ENCODE data around the gene INSC. TPM values are rescaled to one million over a fixed set of nuclear protein-coding genes. Genes with fewer than 3 reads are reported as not detected.

Gene INSC
- total and polyA plus RNA-seq, 7 donors = 1.4 to 5.4 (median 2.9) TPM

- Histone ChIP-seq H3K4me1 (no peaks in the 10 kb centered on the region), H3K27me3 (no peaks in the 10 kb centered on the region), H3K36me3 (no peaks in the 10 kb centered on the region), H3K4me3 (no peak overlapping the region), H3K27ac (no peak overlapping the region), H3K9me3 (no peaks in the 10 kb centered on the region)
- WGBS, 2 donors = 83 to 87% methylated on average over 2 of the region's 2 CpGs
- intact Hi-C loops (cut with DNase I) = no loop called here
- no peak for TF ChIP-seq POLR2A (IDR thresholded peaks at IDR 0.05)
- TF ChIP-seq, protein P1, sequence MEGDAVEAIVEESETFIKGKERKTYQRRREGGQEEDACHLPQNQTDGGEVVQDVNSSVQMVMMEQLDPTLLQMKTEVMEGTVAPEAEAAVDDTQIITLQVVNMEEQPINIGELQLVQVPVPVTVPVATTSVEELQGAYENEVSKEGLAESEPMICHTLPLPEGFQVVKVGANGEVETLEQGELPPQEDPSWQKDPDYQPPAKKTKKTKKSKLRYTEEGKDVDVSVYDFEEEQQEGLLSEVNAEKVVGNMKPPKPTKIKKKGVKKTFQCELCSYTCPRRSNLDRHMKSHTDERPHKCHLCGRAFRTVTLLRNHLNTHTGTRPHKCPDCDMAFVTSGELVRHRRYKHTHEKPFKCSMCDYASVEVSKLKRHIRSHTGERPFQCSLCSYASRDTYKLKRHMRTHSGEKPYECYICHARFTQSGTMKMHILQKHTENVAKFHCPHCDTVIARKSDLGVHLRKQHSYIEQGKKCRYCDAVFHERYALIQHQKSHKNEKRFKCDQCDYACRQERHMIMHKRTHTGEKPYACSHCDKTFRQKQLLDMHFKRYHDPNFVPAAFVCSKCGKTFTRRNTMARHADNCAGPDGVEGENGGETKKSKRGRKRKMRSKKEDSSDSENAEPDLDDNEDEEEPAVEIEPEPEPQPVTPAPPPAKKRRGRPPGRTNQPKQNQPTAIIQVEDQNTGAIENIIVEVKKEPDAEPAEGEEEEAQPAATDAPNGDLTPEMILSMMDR (IDR thresholded peaks at IDR 0.05) = no peak
- no peak for TF ChIP-seq POLR2AphosphoS5 (IDR thresholded peaks at IDR 0.05)
- no peak for TF ChIP-seq EP300 (IDR thresholded peaks at IDR 0.05)
- DNase-seq = no peak
These were observed 174.1 kb downstream of the INSC start for GRCh38 chr11:15288863-15289262.

GRCh38 chr11:15289723-15290122 is 175.0 kb downstream of the INSC start:
- no peaks in the 10 kb centered on the region for H3K27me3 ChIP-seq
- TF ChIP-seq POLR2AphosphoS5 (IDR thresholded peaks at IDR 0.05) = no peak
- TF ChIP-seq, protein P1 (IDR thresholded peaks at IDR 0.05) = no peak
- no peak for TF ChIP-seq EP300 (IDR thresholded peaks at IDR 0.05)
- no peak for TF ChIP-seq POLR2A (IDR thresholded peaks at IDR 0.05)
- intact Hi-C loops (cut with DNase I) = no loop called here
- 82 to 86% methylated on average over 5 of the region's 5 CpGs for WGBS, 2 donors
- H3K4me1 ChIP-seq = no peaks in the 10 kb centered on the region
- no peak for DNase-seq
- no peak overlapping the region for H3K4me3 ChIP-seq
- no peaks in the 10 kb centered on the region for H3K36me3 ChIP-seq
- no peaks in the 10 kb centered on the region for H3K9me3 ChIP-seq
- no peak overlapping the region for H3K27ac ChIP-seq

GRCh38 chr11:15291885-15292284 is 177.2 kb downstream of the INSC start:
- intact Hi-C loops (cut with DNase I) = no loop called here
- TF ChIP-seq POLR2AphosphoS5 (IDR thresholded peaks at IDR 0.05) = no peak
- TF ChIP-seq, protein P1 (IDR thresholded peaks at IDR 0.05) = no peak
- no peak for TF ChIP-seq POLR2A (IDR thresholded peaks at IDR 0.05)
- no peak for TF ChIP-seq EP300 (IDR thresholded peaks at IDR 0.05)

DNA sequence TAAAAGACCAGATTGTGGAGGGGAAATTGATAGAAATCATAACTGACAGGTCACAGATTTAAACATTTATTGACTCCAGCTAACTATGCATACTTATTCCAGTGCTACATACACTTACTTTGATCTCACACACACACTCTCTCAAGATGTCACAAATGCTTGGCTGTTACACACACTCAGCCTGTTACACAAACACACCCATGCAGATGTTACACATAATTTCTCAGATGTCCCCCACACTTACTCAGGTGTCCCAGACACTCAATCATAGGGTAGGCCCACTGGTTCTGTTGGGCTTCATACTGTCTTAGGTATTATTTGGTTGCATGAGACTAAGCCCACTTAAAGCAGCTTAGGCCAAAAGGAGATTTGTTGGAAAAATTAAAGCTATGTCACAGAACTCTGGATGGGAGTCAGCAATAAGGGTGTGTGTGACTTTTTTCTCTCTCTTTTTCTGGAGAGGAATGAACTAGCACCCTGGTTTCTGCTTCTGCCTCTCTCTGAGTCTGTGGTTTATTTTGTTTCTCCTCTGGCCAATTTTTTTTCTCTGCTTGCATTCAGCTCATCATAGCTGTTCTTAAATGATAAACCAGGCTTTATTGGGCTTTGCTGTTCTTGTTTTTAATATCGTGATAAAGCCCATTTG is 179.4 kb downstream of the INSC start:
- H3K4me3 ChIP-seq = no peak overlapping the region
- no peak for DNase-seq
- WGBS, 2 donors = 85 to 86% methylated on average over 1 of the region's 1 CpG
- TF ChIP-seq, protein P1 (IDR thresholded peaks at IDR 0.05) = no peak
- TF ChIP-seq POLR2AphosphoS5 (IDR thresholded peaks at IDR 0.05) (no peak), POLR2A (IDR thresholded peaks at IDR 0.05) (no peak), EP300 (IDR thresholded peaks at IDR 0.05) (no peak)
- no peaks in the 10 kb centered on the region for H3K27me3 ChIP-seq
- no peaks in the 10 kb centered on the region for H3K36me3 ChIP-seq
- H3K27ac ChIP-seq = no peak overlapping the region
- intact Hi-C loops (cut with DNase I) = no loop called here
- no peaks in the 10 kb centered on the region for H3K4me1 ChIP-seq
- no peaks in the 10 kb centered on the region for H3K9me3 ChIP-seq

More at GRCh38 chr11:15291885-15292284, 177.2 kb downstream of the INSC start:
- H3K36me3 ChIP-seq = no peaks in the 10 kb centered on the region
- no peak overlapping the region for H3K4me3 ChIP-seq
- H3K27ac ChIP-seq = no peak overlapping the region
- no peaks in the 10 kb centered on the region for H3K9me3 ChIP-seq
- no peaks in the 10 kb centered on the region for H3K4me1 ChIP-seq
- H3K27me3 ChIP-seq = no peaks in the 10 kb centered on the region
- DNase-seq = no peak

GRCh38 chr11:15295695-15296094 is 181.0 kb downstream of the INSC start:
- intact Hi-C loops (cut with DNase I) = no loop called here
- no peak for TF ChIP-seq POLR2AphosphoS5 (IDR thresholded peaks at IDR 0.05)
- TF ChIP-seq EP300 (IDR thresholded peaks at IDR 0.05) = no peak
- TF ChIP-seq, protein P1 (IDR thresholded peaks at IDR 0.05) = no peak
- no peak overlapping the region for H3K4me3 ChIP-seq
- no peak overlapping the region for H3K27ac ChIP-seq
- WGBS, 2 donors = 16 to 38% methylated on average over 1 of the region's 1 CpG
- H3K9me3 ChIP-seq = no peaks in the 10 kb centered on the region
- H3K27me3 ChIP-seq = no peaks in the 10 kb centered on the region
- no peak for DNase-seq
- no peaks in the 10 kb centered on the region for H3K36me3 ChIP-seq
- no peaks in the 10 kb centered on the region for H3K4me1 ChIP-seq

Measured in sigmoid colon (tissue), 7 donors.